ENCODE data around the gene MSI2.

The MSI2 gene

DNA sequence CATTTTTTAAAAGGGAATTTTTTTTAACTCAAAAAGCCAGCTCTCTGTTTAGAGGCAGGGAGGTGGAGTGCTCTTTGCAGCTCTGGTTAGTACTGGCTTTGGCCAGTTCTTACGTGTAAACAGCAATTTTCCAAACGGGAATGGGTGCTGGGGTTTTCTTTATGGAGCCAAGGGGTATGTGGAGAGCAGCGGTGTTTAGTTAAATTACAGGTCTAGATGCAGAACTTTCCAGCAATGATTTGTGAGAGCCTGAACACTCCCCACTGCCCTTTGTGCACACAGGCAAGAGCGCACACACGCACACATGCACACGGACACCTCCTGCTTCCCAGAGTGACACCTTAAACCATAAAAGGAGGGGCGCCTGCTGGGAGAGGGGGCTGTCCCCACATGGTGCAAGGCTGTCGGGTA lies 140.2 kb downstream of the MSI2 start:
- TF ChIP-seq SP1 (IDR thresholded peaks at IDR 0.05) (no peak), LEF1 (IDR thresholded peaks at IDR 0.05; ENCODE audit: borderline replicate concordance) (no peak), ARNT (IDR thresholded peaks at IDR 0.05) (no peak), FOXA1 (IDR thresholded peaks at IDR 0.05) (no peak), HDGF (IDR thresholded peaks at IDR 0.05; ENCODE audit: borderline replicate concordance) (no peak), ELF4 (IDR thresholded peaks at IDR 0.05) (no peak), FOXM1 (IDR thresholded peaks at IDR 0.05; ENCODE audit: borderline replicate concordance) (no peak), NFRKB (IDR thresholded peaks at IDR 0.05) (no peak), FOXK2 (IDR thresholded peaks at IDR 0.05) (no peak), TARDBP (IDR thresholded peaks at IDR 0.05) (no peak), ZNF384 (IDR thresholded peaks at IDR 0.05) (no peak), L3MBTL2 (conservative IDR thresholded peaks at IDR 0.05) (no peak), CTBP1 (IDR thresholded peaks at IDR 0.05; ENCODE audit: borderline replicate concordance) (no peak), SUZ12 (IDR thresholded peaks at IDR 0.05) (no peak)
- TF ChIP-seq, protein P1, sequence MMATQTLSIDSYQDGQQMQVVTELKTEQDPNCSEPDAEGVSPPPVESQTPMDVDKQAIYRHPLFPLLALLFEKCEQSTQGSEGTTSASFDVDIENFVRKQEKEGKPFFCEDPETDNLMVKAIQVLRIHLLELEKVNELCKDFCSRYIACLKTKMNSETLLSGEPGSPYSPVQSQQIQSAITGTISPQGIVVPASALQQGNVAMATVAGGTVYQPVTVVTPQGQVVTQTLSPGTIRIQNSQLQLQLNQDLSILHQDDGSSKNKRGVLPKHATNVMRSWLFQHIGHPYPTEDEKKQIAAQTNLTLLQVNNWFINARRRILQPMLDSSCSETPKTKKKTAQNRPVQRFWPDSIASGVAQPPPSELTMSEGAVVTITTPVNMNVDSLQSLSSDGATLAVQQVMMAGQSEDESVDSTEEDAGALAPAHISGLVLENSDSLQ (IDR thresholded peaks at IDR 0.05) = no peak
- no peak for DNase-seq (ENCODE audit: extremely low spot score)
- ChIA-PET POLR2A (no interaction called here), CTCF (no interaction called here)

DNA sequence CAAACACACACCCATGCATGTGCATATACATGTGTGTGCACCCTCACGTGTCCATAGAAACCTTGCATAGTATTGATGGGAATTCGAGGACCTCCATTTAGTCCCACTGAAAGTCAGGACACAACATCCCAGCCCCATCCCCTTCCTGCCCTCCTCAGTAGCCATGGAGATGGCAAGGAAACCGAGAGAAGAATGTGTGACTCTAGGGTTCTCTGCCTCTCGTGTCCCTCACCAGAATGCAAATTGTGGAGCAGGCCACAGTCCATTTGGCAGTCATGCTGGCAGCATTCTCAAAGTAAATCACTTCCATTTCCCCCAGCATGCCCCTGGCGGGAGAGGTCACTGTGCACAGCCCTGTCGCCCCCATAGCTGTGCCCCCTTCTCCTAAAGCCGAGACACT lies 141.1 kb downstream of the MSI2 start:
- no peak for TF ChIP-seq ZNF384 (IDR thresholded peaks at IDR 0.05)
- no peak for TF ChIP-seq TARDBP (IDR thresholded peaks at IDR 0.05)
- no peak for TF ChIP-seq FOXA1 (IDR thresholded peaks at IDR 0.05)
- no peak for DNase-seq (ENCODE audit: extremely low spot score)
- CTCF ChIA-PET = interaction anchor here (1.6 kb wide), 1 partner anchor 274 kb away, joined by 6 read pairs; no protein-coding TSS in a partner anchor
- POLR2A ChIA-PET = no interaction called here

DNA sequence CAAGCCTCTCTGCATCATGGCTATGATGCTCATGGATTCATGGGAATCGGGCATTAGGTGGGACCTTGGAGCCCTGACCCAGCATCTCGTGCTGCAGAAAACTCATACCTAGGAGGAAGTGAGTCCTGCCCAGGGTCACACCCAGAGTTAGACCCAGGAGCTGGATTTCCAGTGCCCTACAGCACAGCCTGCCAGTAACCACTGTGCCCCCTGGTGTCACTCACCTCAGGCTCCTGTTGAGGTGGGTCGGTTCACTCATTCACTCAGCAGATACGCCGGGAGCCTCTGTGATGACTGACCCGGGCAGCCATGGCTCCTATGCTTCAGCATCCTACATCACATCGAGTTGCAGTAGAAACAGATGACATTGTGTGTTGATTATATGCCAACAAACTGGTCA lies 143.4 kb downstream of the MSI2 start:
- ChIA-PET CTCF (no interaction called here), POLR2A (no interaction called here)
- no peak for DNase-seq (ENCODE audit: extremely low spot score)
- TF ChIP-seq L3MBTL2 (conservative IDR thresholded peaks at IDR 0.05) (no peak), SP1 (IDR thresholded peaks at IDR 0.05) (no peak), ELF4 (IDR thresholded peaks at IDR 0.05) (no peak), FOXA1 (IDR thresholded peaks at IDR 0.05) (no peak), ZNF384 (IDR thresholded peaks at IDR 0.05) (no peak), HDGF (IDR thresholded peaks at IDR 0.05; ENCODE audit: borderline replicate concordance) (no peak), FOXK2 (IDR thresholded peaks at IDR 0.05) (no peak), BHLHE40 (IDR thresholded peaks at IDR 0.05; ENCODE audit: borderline replicate concordance) (no peak), LEF1 (IDR thresholded peaks at IDR 0.05; ENCODE audit: borderline replicate concordance) (no peak), TARDBP (IDR thresholded peaks at IDR 0.05) (no peak), SUZ12 (IDR thresholded peaks at IDR 0.05) (no peak)

DNA sequence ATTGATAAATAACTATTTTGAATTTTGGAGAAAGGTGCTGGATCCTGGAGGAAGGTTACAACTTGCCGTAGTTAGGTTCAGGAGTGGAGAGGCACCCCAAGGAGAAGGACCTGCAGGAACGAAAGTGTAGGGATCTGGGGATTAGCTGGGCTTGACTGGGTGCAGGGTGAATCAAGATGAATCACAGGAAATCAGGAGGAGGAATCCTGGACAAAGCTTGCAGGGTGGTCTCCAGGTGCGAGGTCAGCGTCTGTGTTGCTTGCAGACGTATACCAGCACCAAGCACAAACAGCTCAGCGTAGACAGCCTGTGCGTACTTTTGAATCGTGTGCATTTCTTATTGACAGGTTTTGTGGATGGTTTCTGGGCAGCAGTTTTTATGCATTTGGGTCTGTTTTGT lies 144.3 kb downstream of the MSI2 start:
- POLR2A ChIA-PET = no interaction called here
- TF ChIP-seq NFRKB (IDR thresholded peaks at IDR 0.05) (no peak), FOXM1 (IDR thresholded peaks at IDR 0.05; ENCODE audit: borderline replicate concordance) (no peak)
- DNase-seq (ENCODE audit: extremely low spot score) = no peak
- CTCF ChIA-PET = interaction anchor here (0.6 to 1.9 kb wide), 2 partner anchors 35 to 158 kb away, joined by 3 to 5 read pairs; no protein-coding TSS in a partner anchor

DNA sequence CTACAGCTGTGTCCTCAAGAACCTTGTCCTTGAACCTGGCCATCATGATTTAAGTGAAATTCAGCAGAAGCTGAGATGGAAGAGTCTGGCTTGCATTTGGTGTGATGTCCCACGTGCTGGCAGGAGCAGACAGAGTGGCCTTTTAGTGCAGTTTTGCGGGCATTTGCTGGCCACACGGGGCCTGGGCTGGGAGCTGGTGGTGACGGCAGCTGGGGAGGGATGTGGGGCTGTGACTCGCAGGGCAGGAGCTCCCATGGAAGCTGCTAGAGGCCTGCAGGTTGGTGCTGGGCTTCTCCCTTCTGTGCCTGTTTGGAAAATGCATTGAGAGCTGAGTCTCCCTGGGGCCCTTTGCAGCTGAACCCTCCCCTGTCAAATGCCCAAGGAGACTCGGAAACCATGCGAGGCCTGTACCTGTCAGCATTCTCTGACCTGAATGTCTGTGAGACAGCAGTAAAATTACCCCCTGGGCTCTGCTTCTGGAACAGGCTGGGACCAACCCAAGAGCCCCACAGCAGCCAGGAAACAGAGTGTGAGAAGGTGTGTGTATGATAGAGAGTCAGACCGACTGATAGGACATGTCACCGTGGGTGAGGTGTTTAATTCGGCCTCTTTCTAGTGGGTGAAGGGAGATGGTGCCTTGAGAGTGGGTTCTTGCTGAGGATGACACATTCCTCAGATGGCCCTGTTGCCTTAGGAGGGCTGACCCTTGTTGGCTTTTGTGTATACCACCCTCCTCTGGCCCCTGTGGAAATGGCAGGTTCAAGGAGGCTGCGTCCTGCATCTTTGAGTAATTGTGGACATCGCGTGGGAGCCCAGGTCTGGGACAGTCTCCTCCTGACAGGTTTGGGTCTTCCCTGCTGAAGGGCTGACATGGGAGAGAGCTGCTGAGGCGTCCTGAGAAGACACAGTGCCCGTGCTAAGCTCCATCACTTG lies 145.5 kb downstream of the MSI2 start:
- peak; percentile 27 for DNase-seq (ENCODE audit: extremely low spot score)
- ChIA-PET POLR2A (no interaction called here), CTCF (interaction anchor here (0.6 to 1.9 kb wide), 3 partner anchors 36 to 159 kb away, joined by 3 to 5 read pairs (median 4); no protein-coding TSS in a partner anchor)
- TF ChIP-seq TARDBP (IDR thresholded peaks at IDR 0.05) (no peak), SUZ12 (IDR thresholded peaks at IDR 0.05) (no peak), SP1 (IDR thresholded peaks at IDR 0.05) (no peak), ZNF384 (IDR thresholded peaks at IDR 0.05) (no peak), BHLHE40 (IDR thresholded peaks at IDR 0.05; ENCODE audit: borderline replicate concordance) (no peak), ELF4 (IDR thresholded peaks at IDR 0.05) (no peak), CTBP1 (IDR thresholded peaks at IDR 0.05; ENCODE audit: borderline replicate concordance) (no peak), NFRKB (IDR thresholded peaks at IDR 0.05) (no peak), FOXA1 (IDR thresholded peaks at IDR 0.05) (no peak), ARNT (IDR thresholded peaks at IDR 0.05) (no peak), HDGF (IDR thresholded peaks at IDR 0.05; ENCODE audit: borderline replicate concordance) (no peak)
- TF ChIP-seq, protein P1 (IDR thresholded peaks at IDR 0.05) = no peak

DNA sequence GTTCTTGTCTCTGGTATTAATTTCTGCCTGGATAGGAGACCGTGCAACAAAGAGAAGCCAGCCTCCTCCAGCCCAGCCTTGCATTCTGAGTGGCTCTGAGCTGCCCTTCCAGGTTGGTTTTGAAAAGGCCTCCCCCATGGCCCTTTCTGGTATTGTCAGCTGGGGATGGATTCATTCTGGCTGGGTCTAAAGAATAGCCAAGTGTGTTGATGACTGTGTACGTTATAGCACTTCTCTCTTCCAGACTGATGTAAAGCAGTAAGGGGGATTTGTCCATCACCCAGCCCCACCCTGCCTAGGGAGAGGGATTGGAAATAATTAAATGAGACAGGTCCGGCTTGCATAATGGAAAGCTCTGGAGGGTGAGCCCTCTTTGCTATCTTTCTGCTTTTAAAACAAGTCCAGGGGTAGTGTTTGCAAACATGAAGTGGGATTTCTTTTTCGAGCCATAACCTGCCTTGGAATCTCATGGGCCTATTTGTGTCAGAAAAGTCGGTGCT lies 146.4 kb downstream of the MSI2 start:
- ChIA-PET CTCF (interaction anchor here (1.6 kb wide), 1 partner anchor 159 kb away, joined by 4 read pairs; no protein-coding TSS in a partner anchor), POLR2A (interaction anchor here (1.0 kb wide), 1 partner anchor 25 kb away, joined by 3 read pairs; no protein-coding TSS in a partner anchor)
- no peak for DNase-seq (ENCODE audit: extremely low spot score)
- no peak for TF ChIP-seq FOXK2 (IDR thresholded peaks at IDR 0.05)
- no peak for TF ChIP-seq BHLHE40 (IDR thresholded peaks at IDR 0.05; ENCODE audit: borderline replicate concordance)
- TF ChIP-seq, protein P1 (IDR thresholded peaks at IDR 0.05) = no peak
- no peak for TF ChIP-seq ELF4 (IDR thresholded peaks at IDR 0.05)
- TF ChIP-seq SP1 (IDR thresholded peaks at IDR 0.05) = no peak
- TF ChIP-seq L3MBTL2 (conservative IDR thresholded peaks at IDR 0.05) = no peak
- TF ChIP-seq HDGF (IDR thresholded peaks at IDR 0.05; ENCODE audit: borderline replicate concordance) = no peak
- no peak for TF ChIP-seq SUZ12 (IDR thresholded peaks at IDR 0.05)
- TF ChIP-seq ZNF384 (IDR thresholded peaks at IDR 0.05) = no peak
- TF ChIP-seq LEF1 (IDR thresholded peaks at IDR 0.05; ENCODE audit: borderline replicate concordance) = no peak

Data from HEK293T (cell line).